HFF-Myc (cell line): Measurements from ENCODE around the gene SLC16A9.
"Not testable (repeated sequence)": the region's sequence is repeated elsewhere in the genome, so short reads cannot be mapped to it uniquely, and the experiment has no call there.

Experiments
- DNase-seq: peaks from one replicate; pipeline ENCODE4 v3.0.0-alpha.2; 2011; ENCODE audit warnings: low read depth; ENCODE audit errors: extremely low read depth
- H3K4me3 ChIP-seq: replicated peaks from 2 replicates; pipeline ENCODE4 v1.5.1; 2011; ENCODE audit warnings: low read depth, mild to moderate bottlenecking, control low read depth, low read length
- CTCF ChIP-seq: IDR thresholded peaks from 2 replicates; pipeline ENCODE4 v1.5.1; 2012; ENCODE audit warnings: mild to moderate bottlenecking, low read depth, low read length, control low read depth; ENCODE audit errors: missing control alignments

SLC16A9 gene

GRCh38 chr10:59675812-59676211, 33.8 kb downstream of the SLC16A9 start:
- TF ChIP-seq CTCF = peak; percentile 14
- no peak overlapping the region for H3K4me3 ChIP-seq
- no peak for DNase-seq

GRCh38 chr10:59674215-59674836, 35.3 kb downstream of the SLC16A9 start:
- no peak for TF ChIP-seq CTCF
- H3K4me3 ChIP-seq = no peak overlapping the region
- DNase-seq = no peak

- DNase-seq = no peak
- TF ChIP-seq CTCF = no peak
- H3K4me3 ChIP-seq = no peak overlapping the region
Observed at GRCh38 chr10:59672150-59672875, 37.3 kb downstream of the SLC16A9 start.

- no peak for TF ChIP-seq CTCF
- DNase-seq = no peak
- no peak overlapping the region for H3K4me3 ChIP-seq
Observed at GRCh38 chr10:59670269-59670668, 39.4 kb downstream of the SLC16A9 start.

GRCh38 chr10:59668096-59668495, 41.6 kb downstream of the SLC16A9 start:
- DNase-seq = no peak
- no peak overlapping the region for H3K4me3 ChIP-seq
- TF ChIP-seq CTCF = no peak

GRCh38 chr10:59666310-59666709, 43.3 kb downstream of the SLC16A9 start:
- no peak for TF ChIP-seq CTCF
- no peak overlapping the region for H3K4me3 ChIP-seq
- no peak for DNase-seq

GRCh38 chr10:59663213-59663612, 46.4 kb downstream of the SLC16A9 start:
- not testable (repeated sequence) for DNase-seq, H3K4me3 ChIP-seq
